GM18498 (cell line): ENCODE data around the gene PPP1R18.
"Not testable (repeated sequence)": the region's sequence is repeated elsewhere in the genome, so short reads cannot be mapped to it uniquely, and the experiment has no call there.

Source experiments
- ATAC-seq: cut with Tn5 transposase; IDR thresholded peaks from one replicate; pipeline ENCODE4 v1.9.1; 2021; ENCODE audit warnings: mild to moderate bottlenecking, moderate library complexity; ENCODE audit not compliant: unreplicated experiment

PPP1R18 gene

GRCh38 chr6:30670760-30671527, 15.5 kb downstream of the PPP1R18 start:
- ATAC-seq: no peak

DNA sequence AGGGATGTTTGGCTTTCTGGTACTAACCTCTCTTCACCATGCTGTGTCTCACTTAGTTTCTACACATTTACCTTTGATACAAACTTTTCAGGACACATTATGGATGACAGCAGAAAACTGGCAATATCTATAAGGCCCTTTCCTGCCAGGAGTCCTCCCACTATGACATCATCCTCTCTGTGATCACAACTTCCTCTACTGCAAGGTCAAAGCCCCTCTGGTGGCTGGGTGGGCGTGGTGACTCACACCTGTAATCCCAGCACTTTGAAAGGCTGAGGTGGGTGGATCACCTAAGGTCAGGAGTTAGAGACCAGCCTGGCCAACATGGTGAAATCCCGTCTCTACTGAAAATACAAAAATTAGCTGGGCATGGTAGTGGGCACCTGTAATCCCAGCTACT, 20.1 kb downstream of the PPP1R18 start:
- not testable (repeated sequence) for ATAC-seq

DNA sequence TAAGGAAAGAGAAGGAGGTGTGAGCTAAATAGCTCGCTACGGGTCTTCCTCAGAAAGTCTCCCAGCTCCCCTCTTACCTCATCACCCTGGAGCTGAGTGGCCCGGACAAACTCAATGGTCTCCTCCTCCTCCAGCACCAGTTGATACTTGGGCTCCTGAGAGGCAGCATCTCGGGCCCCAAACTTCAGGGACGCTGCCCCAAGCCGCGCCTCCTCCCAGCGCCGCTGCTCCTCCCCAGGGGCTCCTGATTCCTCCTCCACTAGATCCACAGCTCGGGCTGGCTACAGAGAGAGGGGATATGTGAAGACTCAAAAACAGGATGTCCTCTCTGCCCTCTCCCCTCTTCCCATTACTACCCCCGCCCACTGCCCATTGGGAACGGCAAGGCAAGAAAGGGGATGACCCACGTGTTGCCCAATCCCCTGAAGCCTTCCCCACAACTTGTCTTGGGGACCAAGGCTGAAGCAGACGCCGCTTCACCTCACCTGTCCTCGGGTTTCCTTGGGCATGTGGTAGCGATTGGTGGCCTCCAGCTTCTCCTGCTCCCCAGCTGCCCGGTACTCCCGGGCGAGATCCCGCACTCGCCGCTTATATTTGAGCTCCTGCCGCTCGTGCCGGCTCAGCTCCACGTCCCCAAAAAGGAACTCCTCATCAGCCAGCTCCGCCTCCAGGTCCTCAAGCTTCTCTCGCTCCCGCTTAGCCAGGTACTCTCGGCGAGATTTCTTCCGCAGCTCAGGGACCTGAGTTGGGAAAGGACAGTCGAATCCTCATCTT, 21.3 kb downstream of the PPP1R18 start:
- no peak for ATAC-seq

DNA sequence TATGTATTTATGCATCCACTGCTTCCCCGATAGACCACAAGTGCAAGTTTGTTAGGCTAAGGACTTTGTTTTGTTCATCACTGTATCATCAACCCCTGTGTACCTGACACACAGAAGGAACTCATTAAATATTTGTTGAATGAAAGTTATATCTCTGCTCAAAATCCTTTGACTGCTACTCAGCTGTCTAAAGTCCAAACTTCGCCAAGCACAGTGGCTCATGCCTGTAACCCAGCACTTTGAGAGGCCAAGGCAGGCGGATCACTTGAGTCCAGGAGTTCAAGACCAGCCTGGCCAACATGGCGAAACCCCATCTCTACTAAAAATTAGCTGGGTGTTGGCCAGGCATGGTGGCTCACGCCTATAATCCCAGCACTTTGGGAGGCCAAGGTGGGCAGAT, 28.5 kb downstream of the PPP1R18 start:
- not testable (repeated sequence) for ATAC-seq

DNA sequence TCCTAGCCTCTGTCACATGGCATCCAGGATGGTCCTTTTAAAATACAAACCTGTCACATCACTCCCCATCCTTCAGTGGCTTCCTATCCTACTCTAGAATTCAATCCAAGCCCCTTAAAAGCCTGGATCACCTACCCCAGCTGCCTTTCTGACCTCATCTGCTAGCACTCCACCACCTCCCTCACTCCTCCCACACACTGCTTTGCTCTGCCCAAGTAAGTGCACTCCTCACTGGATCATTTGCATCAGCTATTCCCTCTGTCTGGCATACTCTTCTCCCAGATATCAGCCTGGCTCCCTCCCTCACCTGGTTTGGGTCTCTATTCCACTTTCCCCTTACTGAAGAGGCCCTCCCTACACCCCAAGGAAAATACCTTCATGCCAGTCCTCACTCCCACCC, 29.0 kb downstream of the PPP1R18 start:
- no peak for ATAC-seq

DNA sequence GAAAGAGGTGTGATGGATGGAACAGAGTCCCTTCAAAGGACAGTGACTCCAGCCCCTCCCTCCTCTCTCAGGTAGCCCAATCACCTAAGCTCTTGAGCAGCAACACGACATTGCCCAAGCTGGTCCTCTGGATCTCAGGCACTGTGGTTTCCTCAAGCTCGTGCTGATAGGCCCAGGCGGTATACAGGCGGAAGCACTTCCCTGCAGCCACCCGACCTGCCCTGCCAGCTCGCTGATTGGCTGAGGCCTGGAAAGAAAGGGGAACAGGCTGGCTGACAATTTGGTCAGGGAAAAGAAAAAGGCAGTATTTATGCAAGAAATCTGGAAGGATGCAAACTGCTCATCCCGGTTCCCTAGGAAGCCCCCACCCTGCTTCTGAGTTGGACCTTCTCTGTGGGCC, 29.9 kb downstream of the PPP1R18 start:
- ATAC-seq: no peak

DNA sequence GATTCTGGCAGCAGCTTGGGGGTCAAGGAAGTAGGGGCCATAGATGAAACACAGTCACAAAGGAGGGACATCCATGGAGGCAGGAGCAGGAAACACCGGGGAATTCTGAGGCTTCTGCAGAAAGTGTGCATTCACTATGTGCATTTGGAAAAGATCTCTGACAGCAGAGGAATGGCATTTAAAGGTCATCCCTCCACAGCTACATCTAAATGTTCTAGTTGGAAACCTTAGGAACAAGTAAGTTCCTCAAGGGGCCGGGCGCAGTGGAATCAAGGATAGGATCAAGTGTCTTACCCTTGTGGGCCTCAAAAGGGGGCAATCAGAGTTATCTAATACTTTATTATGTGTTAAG, 30.7 kb downstream of the PPP1R18 start:
- no peak for ATAC-seq

DNA sequence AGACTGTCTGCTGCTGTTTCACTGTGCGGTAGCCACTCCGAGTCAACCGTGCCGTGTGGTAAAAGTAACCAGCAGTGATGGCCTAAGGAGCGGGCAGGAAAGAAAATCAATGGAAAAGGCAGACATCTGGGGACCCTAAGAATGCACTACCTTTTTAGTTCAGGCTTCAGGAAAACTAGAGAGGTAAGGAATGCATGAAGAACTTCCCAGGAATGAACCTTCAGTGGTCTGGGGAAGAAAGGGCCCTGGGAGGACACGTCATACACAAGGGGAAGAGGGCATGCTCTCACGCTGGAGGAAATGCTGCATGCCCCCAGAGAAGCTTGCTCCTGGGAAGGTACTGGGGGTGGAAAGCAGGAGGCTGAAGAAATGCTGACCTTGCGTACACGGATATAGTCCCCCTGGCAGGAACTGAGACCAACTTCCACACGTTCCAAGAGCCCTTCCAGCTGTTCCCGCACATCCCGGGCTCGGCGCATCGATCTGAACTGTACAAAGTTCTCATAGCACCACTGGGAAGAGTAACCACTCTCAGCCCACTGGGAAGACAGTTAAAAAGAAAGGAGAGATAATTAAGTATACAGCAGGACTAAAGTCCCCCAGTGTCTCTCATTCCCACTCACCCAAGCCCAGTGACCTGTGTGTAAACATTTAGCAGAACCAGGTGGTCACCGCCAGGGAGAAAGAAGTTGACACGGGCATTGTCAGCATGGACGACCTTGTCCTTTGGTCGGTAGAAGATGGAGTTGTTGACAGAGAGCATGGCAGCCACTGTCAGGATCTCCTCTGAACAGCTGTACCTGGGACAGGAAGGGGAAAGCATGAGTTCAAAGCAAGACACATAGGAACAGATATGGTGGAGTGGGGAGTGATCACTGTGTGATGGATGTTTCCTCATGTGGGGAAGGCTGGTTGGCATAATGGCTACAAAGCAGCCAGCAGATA, 31.4 kb downstream of the PPP1R18 start:
- ATAC-seq: no peak

- ATAC-seq: no peak
Measured at GRCh38 chr6:30651143-30651542, 35.3 kb downstream of the PPP1R18 start.

DNA sequence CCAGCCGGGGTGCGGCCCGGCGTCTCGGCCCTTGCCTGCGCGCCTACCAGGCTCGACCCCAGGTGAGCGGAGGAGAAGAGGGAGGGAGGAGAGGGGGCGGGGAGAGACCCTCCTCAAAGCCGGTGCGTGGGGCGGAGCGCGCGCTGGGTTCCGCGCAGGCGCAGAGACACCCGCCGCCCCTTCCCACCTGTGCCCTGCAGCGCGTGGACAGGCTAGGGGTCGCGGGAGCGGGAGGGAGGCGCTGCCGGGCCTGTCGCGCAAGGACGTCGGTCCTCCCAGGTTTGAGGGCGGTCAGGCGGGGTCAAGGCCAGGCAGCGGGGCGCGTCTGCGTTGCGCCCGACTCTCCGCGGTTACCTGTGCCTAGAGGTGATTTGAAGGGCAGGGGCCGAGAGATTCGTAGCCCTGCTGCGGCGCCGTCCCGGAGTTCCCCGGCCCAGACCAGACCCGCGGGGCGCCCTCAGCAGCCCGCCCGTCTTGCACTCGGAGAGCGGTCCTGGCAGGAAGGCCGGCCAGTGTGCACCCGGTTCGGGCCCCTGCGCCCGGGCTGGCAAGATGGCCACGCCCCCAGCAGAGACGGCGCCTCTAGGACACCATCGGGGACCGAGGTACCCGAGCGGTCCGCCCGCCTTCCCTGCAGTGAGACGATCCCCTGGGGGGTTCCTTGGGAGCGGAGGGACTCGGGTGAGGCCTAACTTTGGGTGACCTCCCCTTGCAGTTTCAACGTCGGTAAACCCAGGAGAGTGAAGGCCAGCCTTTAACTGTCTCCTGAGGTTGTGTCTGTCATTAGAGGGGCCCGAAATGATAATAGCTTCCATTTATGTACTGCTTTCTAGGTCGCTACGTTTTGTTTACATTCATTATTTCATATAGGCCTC, 39.0 kb downstream of the PPP1R18 start:
- ATAC-seq: peak; percentile 73

- ATAC-seq: peak; percentile 59
Measured at GRCh38 chr6:30646450-30647241, 39.8 kb downstream of the PPP1R18 start, which contains the start of gene C6orf136. TSS of gene C6orf136 (plus strand) at chr6:30647133. CDS start at chr6:30647232, 99 bp downstream.

DNA sequence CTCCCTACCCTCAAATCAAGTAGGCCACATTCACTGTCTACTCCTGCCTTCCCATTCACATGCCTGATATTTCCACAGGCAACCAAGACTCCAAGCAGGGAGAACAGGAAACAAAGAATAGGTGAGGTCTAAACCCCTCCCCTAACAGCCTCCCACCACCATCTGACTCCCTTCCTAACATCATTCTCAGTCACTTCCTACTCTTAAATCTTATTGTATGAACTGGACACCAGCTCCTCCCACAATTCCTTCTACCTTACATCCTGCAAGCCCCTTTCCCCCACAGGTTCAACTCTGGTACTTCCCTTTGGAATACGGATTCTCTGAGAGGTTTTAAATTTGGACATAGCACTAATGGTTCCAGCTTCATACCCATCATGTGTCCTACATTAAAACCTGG, 40.5 kb downstream of the PPP1R18 start:
- ATAC-seq: no peak

GRCh38 chr6:30644769-30645168, 41.7 kb downstream of the PPP1R18 start:
- ATAC-seq: no peak

GRCh38 chr6:30643656-30644055, 42.8 kb downstream of the PPP1R18 start:
- ATAC-seq: no peak

- ATAC-seq: no peak
Measured at GRCh38 chr6:30641048-30641447, 45.4 kb downstream of the PPP1R18 start.

DNA sequence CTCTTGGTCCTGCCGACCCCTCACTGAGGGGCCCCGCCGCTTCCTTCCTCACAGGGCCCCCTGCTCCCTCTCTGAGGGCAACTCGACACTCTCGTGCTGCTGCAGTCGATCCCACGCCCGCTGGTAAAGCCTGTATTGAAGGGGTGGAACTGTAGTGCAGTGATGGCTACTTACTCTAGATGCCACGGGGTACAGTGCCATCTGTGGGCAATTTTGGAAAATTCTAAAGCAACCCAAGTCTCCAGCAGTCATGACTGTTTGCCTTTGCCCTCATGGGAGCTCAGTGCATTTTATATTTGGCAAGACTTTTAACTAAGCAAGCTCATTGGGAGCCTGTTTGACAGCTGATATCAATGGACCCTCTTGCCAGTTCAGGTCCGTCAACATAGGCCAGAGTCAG, 46.0 kb downstream of the PPP1R18 start:
- ATAC-seq: no peak

GRCh38 chr6:30635834-30636233, 50.6 kb downstream of the PPP1R18 start:
- no peak for ATAC-seq

- ATAC-seq: peak; percentile 84
Measured at GRCh38 chr6:30626484-30627366, 59.7 kb downstream of the PPP1R18 start, which contains the start of gene ATAT1. TSS of gene ATAT1 (plus strand) at chr6:30626874.
